Body of pancreas (tissue), 4 donors: Measurements from ENCODE around the gene MEIS2.

ENCODE experiments used
- POLR2A ChIP-seq, 3 donors: fragments of 450-650 bp; IDR thresholded peaks; one replicate each; pipeline ENCODE4 v1.6.1; 2016; ENCODE audit warnings: antibody characterized with exemption in 3 of 3, mild to moderate bottlenecking in 2 of 3
- TF ChIP-seq, protein P1 (sequence below), 7 experiments: fragments of 450-650 bp in 4 of 7; fragments of 200-600 bp in 3 of 7; sonication (generic) in 3 of 7; IDR thresholded peaks; one replicate each; pipeline ENCODE4 v1.5.1; 2016 to 2019; ENCODE audit warnings: antibody characterized with exemption in 7 of 7

- TF ChIP-seq, protein P1, sequence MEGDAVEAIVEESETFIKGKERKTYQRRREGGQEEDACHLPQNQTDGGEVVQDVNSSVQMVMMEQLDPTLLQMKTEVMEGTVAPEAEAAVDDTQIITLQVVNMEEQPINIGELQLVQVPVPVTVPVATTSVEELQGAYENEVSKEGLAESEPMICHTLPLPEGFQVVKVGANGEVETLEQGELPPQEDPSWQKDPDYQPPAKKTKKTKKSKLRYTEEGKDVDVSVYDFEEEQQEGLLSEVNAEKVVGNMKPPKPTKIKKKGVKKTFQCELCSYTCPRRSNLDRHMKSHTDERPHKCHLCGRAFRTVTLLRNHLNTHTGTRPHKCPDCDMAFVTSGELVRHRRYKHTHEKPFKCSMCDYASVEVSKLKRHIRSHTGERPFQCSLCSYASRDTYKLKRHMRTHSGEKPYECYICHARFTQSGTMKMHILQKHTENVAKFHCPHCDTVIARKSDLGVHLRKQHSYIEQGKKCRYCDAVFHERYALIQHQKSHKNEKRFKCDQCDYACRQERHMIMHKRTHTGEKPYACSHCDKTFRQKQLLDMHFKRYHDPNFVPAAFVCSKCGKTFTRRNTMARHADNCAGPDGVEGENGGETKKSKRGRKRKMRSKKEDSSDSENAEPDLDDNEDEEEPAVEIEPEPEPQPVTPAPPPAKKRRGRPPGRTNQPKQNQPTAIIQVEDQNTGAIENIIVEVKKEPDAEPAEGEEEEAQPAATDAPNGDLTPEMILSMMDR (IDR thresholded peaks at IDR 0.05): no peak
- TF ChIP-seq POLR2A (IDR thresholded peaks at IDR 0.05): no peak
Observed at GRCh38 chr15:36970522-36970921, 129.8 kb downstream of the MEIS2 start.
